ENCODE data around the gene GAL.

GAL gene

DNA sequence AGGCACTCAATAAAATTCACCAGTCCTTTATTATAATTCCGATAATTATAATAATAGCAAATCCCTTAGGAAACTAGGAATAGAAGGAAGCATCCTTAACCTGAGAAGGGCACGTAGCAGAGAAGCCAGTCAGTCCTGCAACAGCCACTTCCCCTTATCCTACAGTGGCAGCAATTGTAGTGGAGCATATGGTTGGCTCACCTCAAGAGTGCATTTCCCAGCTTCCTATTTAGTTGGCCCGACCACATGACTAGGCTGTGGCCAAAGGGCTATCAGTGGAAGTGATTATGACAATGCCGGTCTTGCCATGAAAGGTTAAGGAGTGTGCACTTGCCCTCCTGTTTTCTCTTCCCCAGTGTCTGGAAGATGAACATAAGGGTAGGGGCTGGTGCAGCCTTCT, 39.9 kb downstream of the GAL start:
- no peaks in the 10 kb centered on the region for H3K9me3 ChIP-seq (ENCODE audit: control insufficient read depth, insufficient read depth, low read length)
- H3K4me2 ChIP-seq (ENCODE audit: low read length): no peak overlapping the region
- no peak overlapping the region for H3K4me3 ChIP-seq (ENCODE audit: low read length)
- H3K27ac ChIP-seq (ENCODE audit: low read depth, low read length): no peak overlapping the region
- H3K4me1 ChIP-seq (ENCODE audit: control insufficient read depth, low read length): no peaks in the 10 kb centered on the region
- H3K36me3 ChIP-seq (ENCODE audit: control insufficient read depth, low read length): no peaks in the 10 kb centered on the region
- H3K27me3 ChIP-seq (ENCODE audit: control insufficient read depth, low read length): peaks cover 35% of the 10 kb centered on the region
- no peaks in the 10 kb centered on the region for H3K79me2 ChIP-seq (ENCODE audit: control insufficient read depth, low read length)
- H4K20me1 ChIP-seq (ENCODE audit: control insufficient read depth, insufficient read depth, low read depth, low read length): no peaks in the 10 kb centered on the region
- no peak for TF ChIP-seq EZH2phosphoT487 (IDR thresholded peaks at IDR 0.05; ENCODE audit: borderline replicate concordance, low read length)
- TF ChIP-seq, protein P1, sequence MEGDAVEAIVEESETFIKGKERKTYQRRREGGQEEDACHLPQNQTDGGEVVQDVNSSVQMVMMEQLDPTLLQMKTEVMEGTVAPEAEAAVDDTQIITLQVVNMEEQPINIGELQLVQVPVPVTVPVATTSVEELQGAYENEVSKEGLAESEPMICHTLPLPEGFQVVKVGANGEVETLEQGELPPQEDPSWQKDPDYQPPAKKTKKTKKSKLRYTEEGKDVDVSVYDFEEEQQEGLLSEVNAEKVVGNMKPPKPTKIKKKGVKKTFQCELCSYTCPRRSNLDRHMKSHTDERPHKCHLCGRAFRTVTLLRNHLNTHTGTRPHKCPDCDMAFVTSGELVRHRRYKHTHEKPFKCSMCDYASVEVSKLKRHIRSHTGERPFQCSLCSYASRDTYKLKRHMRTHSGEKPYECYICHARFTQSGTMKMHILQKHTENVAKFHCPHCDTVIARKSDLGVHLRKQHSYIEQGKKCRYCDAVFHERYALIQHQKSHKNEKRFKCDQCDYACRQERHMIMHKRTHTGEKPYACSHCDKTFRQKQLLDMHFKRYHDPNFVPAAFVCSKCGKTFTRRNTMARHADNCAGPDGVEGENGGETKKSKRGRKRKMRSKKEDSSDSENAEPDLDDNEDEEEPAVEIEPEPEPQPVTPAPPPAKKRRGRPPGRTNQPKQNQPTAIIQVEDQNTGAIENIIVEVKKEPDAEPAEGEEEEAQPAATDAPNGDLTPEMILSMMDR (IDR thresholded peaks at IDR 0.05; ENCODE audit: low read depth, low read length, poor library complexity, severe bottlenecking): no peak
- H3F3A ChIP-seq (ENCODE audit: control insufficient read depth, insufficient read depth): no peaks in the 10 kb centered on the region
- no peaks in the 10 kb centered on the region for H3K9me2 ChIP-seq (replicated peaks; ENCODE audit: control insufficient read depth, low read length)

GRCh38 chr11:68727783-68728182, 43.4 kb downstream of the GAL start:
- Histone ChIP-seq H3K27ac (ENCODE audit: low read depth, low read length) (no peak overlapping the region), H3K9me3 (ENCODE audit: control insufficient read depth, insufficient read depth, low read length) (no peaks in the 10 kb centered on the region), H3K9me2 (replicated peaks; ENCODE audit: control insufficient read depth, low read length) (no peaks in the 10 kb centered on the region), H3K36me3 (ENCODE audit: control insufficient read depth, low read length) (no peaks in the 10 kb centered on the region), H4K20me1 (ENCODE audit: control insufficient read depth, insufficient read depth, low read depth, low read length) (no peaks in the 10 kb centered on the region), H3F3A (ENCODE audit: control insufficient read depth, insufficient read depth) (no peaks in the 10 kb centered on the region), H3K4me1 (ENCODE audit: control insufficient read depth, low read length) (peaks cover 4% of the 10 kb centered on the region), H3K4me3 (ENCODE audit: low read length) (no peak overlapping the region), H3K79me2 (ENCODE audit: control insufficient read depth, low read length) (no peaks in the 10 kb centered on the region), H3K27me3 (ENCODE audit: control insufficient read depth, low read length) (peaks cover 20% of the 10 kb centered on the region), H3K4me2 (ENCODE audit: low read length) (no peak overlapping the region)
- TF ChIP-seq, protein P1 (IDR thresholded peaks at IDR 0.05; ENCODE audit: low read depth, low read length, poor library complexity, severe bottlenecking): no peak
- no peak for TF ChIP-seq EZH2phosphoT487 (IDR thresholded peaks at IDR 0.05; ENCODE audit: borderline replicate concordance, low read length)

GRCh38 chr11:68734111-68734510, 49.8 kb downstream of the GAL start:
- H3K4me3 ChIP-seq (ENCODE audit: low read length): no peak overlapping the region
- no peaks in the 10 kb centered on the region for H3F3A ChIP-seq (ENCODE audit: control insufficient read depth, insufficient read depth)
- H3K36me3 ChIP-seq (ENCODE audit: control insufficient read depth, low read length): no peaks in the 10 kb centered on the region
- no peaks in the 10 kb centered on the region for H3K9me2 ChIP-seq (replicated peaks; ENCODE audit: control insufficient read depth, low read length)
- peaks cover 4% of the 10 kb centered on the region for H3K4me1 ChIP-seq (ENCODE audit: control insufficient read depth, low read length)
- no peaks in the 10 kb centered on the region for H3K79me2 ChIP-seq (ENCODE audit: control insufficient read depth, low read length)
- no peak overlapping the region for H3K27ac ChIP-seq (ENCODE audit: low read depth, low read length)
- H3K4me2 ChIP-seq (ENCODE audit: low read length): no peak overlapping the region
- TF ChIP-seq, protein P1 (IDR thresholded peaks at IDR 0.05; ENCODE audit: low read depth, low read length, poor library complexity, severe bottlenecking): no peak
- TF ChIP-seq EZH2phosphoT487 (IDR thresholded peaks at IDR 0.05; ENCODE audit: borderline replicate concordance, low read length): no peak
- H3K27me3 ChIP-seq (ENCODE audit: control insufficient read depth, low read length): 0 out of 2 replicates have a peak, but pooled peaks cover 8% of the 10 kb centered on the region
- no peaks in the 10 kb centered on the region for H3K9me3 ChIP-seq (ENCODE audit: control insufficient read depth, insufficient read depth, low read length)
- H4K20me1 ChIP-seq (ENCODE audit: control insufficient read depth, insufficient read depth, low read depth, low read length): no peaks in the 10 kb centered on the region
